HG02759 (cell line): ENCODE data around the gene ZDBF2.
"Not testable (repeated sequence)": the region's sequence is repeated elsewhere in the genome, so short reads cannot be mapped to it uniquely, and the experiment has no call there.

ENCODE experiments used
- ATAC-seq: cut with Tn5 transposase; IDR thresholded peaks from one replicate; pipeline ENCODE4 v1.9.1; 2021; ENCODE audit warnings: mild to moderate bottlenecking, moderate library complexity; ENCODE audit not compliant: unreplicated experiment

The ZDBF2 gene

GRCh38 chr2:206258615-206259014, 15.8 kb upstream of the ZDBF2 start:
- ATAC-seq, result not testable (repeated sequence)

- peak; percentile 26 for ATAC-seq
Measured at GRCh38 chr2:206259376-206260187, 14.9 kb upstream of the ZDBF2 start.

GRCh38 chr2:206260188-206261012, 14.1 kb upstream of the ZDBF2 start:
- ATAC-seq, result peak; percentile 85

- ATAC-seq, result no peak
Measured at GRCh38 chr2:206263959-206264603, 10.4 kb upstream of the ZDBF2 start.

GRCh38 chr2:206266130-206267125, 8.0 kb upstream of the ZDBF2 start:
- ATAC-seq, result no peak

- no peak for ATAC-seq
Measured at GRCh38 chr2:206267567-206267966, 6.9 kb upstream of the ZDBF2 start.

GRCh38 chr2:206271065-206271464, 3.4 kb upstream of the ZDBF2 start:
- ATAC-seq, result no peak

GRCh38 chr2:206273905-206274304, 558 bp upstream of the ZDBF2 start:
- ATAC-seq, result no peak

- ATAC-seq, result peak; percentile 30
Measured at GRCh38 chr2:206275312-206276055, 1.0 kb downstream of the ZDBF2 start.

- no peak for ATAC-seq
Measured at GRCh38 chr2:206276169-206276942, 1.9 kb downstream of the ZDBF2 start.

- ATAC-seq, result no peak
Measured at GRCh38 chr2:206277503-206277902, 3.0 kb downstream of the ZDBF2 start.

- ATAC-seq, result no peak
Measured at GRCh38 chr2:206282746-206283145, 8.3 kb downstream of the ZDBF2 start.

- ATAC-seq, result no peak
Measured at GRCh38 chr2:206287197-206287596, 12.7 kb downstream of the ZDBF2 start.

GRCh38 chr2:206289391-206289790, 14.9 kb downstream of the ZDBF2 start:
- ATAC-seq, result no peak

GRCh38 chr2:206296128-206296527, 21.7 kb downstream of the ZDBF2 start:
- ATAC-seq, result no peak

- not testable (repeated sequence) for ATAC-seq
Measured at GRCh38 chr2:206299608-206300007, 25.1 kb downstream of the ZDBF2 start.

- ATAC-seq, result peak; percentile 71
Measured at GRCh38 chr2:206305523-206306245, 31.2 kb downstream of the ZDBF2 start.

GRCh38 chr2:206311026-206311425, 36.6 kb downstream of the ZDBF2 start:
- ATAC-seq, result no peak
